H1 (cell line): ENCODE results near the gene ADAMTS9. TPM values are rescaled to one million over a fixed set of nuclear protein-coding genes. Genes with fewer than 3 reads are reported as not detected.

Experiments used
- CEBPB ChIP-seq: IDR thresholded peaks from 2 replicates; pipeline ENCODE4 v1.6.1; 2012; ENCODE audit warnings: low read depth, low read length
- CHD1 ChIP-seq: IDR thresholded peaks from 2 replicates; pipeline ENCODE4 v1.6.1; 2012; ENCODE audit warnings: low read depth, low read length, improper control_type of control experiment
- TBP ChIP-seq: IDR thresholded peaks from 2 replicates; pipeline ENCODE4 v1.6.1; 2011; ENCODE audit warnings: low read depth, low read length, improper control_type of control experiment
- polyA plus RNA-seq, 7 experiments: library from polyadenylated mRNA; depleted of rRNA in 3 of 7; stranded (reverse) in 5 of 7; unstranded in 2 of 7; fragments of >200 nt in 5 of 7; fragments of 200-250 nt in 2 of 7; gene quantifications; 1 replicate in 5 of 7; 2 replicates in 1 of 7; 4 replicates in 1 of 7; pipeline versions ENCODE4 v1.2.1 to v1.2.3, GENCODE V29; 2011 to 2013; ENCODE audit warnings: missing spikeins in 2 of 7, mixed read lengths in 2 of 7
- total RNA-seq: library from RNA; stranded (reverse); fragmentation: NEBNext Ultra II Directional; extraction: Animal tissue kit (Norgen Biotek cat#: 25700); gene quantifications from 2 replicates; pipeline ENCODE4 v1.2.1, GENCODE V29; 2021

ADAMTS9 gene
- total and polyA plus RNA-seq, 2 of the 8 experiments (the other 6 are each of a cell fraction or from before 2014, with no cell fraction given): 0.20 to 0.41 TPM

- TF ChIP-seq CEBPB (no peak), TBP (no peak), CHD1 (no peak)
These were observed 37.1 kb downstream of the ADAMTS9 start (continued) for GRCh38 chr3:64650715-64651114.
